Endometrial microvascular endothelial cells (primary cell): ENCODE measurements around the gene MAGOH. TPM values are rescaled to one million over a fixed set of nuclear protein-coding genes. Genes with fewer than 3 reads are reported as not detected.
"Not testable (repeated sequence)": the region's sequence is repeated elsewhere in the genome, so short reads cannot be mapped to it uniquely, and the experiment has no call there.

Experiments used
- in situ Hi-C: cut with HindIII; loops from 2 replicates; pipeline ENCODE4 v1.10.0; 2017; ENCODE audit warnings: low sequenced_read_pairs, low pct_unique_long_range_greater_than_20kb; ENCODE audit errors: inconsistent ontology term
- total RNA-seq: library from RNA; depleted of rRNA; stranded (reverse); fragments of >200 nt; gene quantifications from one replicate; pipeline ENCODE4 v1.2.3, GENCODE V29; 2015; ENCODE audit errors: inconsistent ontology term

The MAGOH gene
- 50.3 TPM for total RNA-seq

- in situ Hi-C loops = no loop called here
Observed at GRCh38 chr1:53238197-53239155, at the start of gene MAGOH. Gene MAGOH, minus strand, starts transcription at chr1:53238518. Its CDS starts 70 bp downstream, at chr1:53238448.

DNA sequence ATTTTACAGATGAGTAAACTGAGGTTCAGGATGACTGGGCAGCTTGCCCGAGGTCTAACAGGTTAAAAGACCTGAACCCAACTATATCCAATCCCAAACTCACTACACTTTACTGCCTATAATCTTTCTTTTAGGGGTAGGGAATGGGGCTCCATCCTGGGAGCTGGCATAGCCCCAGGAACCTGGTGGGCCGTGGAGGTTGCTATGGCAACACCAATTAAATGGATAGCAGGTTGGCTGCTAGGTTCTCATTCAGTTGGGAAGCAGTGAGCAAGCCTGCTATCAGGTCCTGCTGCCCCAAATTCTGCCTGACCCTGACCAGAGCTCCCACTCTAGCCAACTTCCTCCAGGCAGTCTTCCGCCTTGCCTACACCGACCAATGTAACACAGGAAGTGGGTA is 48.6 kb upstream of the MAGOH start:
- in situ Hi-C loops = no loop called here

DNA sequence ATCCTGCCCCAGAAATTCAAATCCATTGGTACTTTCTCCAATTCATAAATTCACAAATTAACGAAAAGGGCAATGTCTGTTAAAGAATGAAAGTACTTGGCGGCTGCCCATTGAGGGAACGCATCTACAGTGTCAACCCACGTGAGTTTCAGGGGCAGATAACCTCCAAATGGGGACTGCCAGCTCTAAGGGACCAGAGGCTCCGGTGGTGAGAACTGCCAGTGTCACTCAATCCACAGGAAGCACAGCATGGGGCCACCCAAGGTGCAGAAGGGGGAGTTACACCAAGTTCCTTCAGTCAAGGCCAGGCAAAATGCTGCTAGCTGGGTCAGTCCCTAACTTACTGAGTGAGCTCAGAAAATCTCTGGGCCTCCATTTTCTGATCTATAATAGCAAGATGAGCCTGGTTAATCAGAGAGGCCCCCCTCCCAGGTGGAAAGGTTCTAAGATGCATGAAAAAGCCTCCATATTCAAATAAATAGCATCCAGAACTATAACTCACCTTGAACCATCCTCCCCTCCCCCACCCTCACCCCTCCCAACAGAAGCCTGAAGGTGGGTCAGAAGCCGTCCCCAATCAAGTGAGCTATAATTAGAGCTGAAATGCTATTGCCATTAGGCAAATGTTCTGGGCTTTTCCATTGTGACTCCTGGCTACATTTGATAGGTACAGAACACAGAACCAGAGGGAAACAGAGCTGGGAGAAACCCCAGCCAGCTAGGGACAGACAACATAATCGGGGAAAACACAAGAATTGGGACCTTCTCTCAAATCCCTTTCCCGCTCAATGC is 47.8 kb upstream of the MAGOH start:
- in situ Hi-C loops = no loop called here

GRCh38 chr1:53285546-53285945 is 47.2 kb upstream of the MAGOH start:
- in situ Hi-C loops = no loop called here

DNA sequence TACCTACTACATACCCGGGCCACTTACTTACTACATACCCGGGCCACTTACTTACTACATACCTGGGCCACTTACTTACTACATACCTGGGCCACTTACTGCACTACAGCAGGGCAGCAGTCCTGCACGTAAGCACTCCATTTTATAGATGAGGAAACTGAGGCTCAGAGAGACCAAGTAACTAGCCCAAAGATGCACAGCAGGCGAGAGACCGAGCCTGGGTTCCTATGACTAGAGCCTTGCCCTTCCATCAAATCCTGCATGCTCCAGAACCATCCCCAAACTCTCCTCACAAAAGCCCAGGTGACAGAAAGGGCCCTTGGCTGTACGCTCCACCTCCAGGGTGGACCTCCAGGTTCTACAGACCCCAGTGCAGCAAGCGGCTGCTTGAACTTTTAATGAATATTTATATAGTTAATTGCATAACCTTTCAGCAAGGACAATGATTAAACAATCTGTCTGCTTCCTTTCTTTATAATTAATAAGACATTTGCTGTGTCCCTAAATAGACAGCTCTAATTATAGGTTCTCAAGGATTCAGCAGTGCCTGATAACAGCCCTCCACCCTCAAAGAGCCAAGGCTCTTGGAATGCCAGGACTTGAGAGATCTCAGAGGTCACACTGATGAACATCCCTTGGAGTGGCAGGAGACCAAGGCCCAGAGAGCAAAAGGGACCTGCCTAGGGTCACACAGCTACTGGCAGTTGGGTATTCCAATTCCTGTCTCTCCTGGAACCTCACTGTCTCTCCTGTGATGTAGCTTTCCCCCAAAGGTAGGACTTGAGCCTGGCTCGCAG is 46.1 kb upstream of the MAGOH start:
- in situ Hi-C loops = no loop called here

- in situ Hi-C loops = not testable (repeated sequence)
Observed at GRCh38 chr1:53283156-53283555, 44.8 kb upstream of the MAGOH start.

DNA sequence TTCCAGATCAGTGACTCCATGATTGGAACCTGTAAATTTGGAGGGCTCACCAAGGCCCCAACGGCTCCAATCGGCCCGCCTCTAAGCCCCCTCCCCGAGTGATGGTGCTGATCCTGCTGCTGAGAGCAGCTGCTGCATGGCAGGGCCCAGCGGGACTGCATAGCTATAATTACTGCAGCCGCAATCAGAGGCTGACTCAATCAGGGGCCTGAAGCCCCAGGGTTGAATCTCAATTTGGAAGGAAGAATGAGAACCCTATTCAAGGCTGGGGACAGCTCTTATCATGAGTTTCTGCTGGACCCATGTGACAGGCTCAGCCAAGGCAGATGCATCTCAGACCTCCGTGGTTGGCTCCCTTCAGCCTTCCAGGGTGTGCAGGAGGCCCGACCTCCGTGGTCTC is 42.8 kb upstream of the MAGOH start:
- in situ Hi-C loops = no loop called here

GRCh38 chr1:53280496-53280895 is 42.2 kb upstream of the MAGOH start:
- in situ Hi-C loops = no loop called here

DNA sequence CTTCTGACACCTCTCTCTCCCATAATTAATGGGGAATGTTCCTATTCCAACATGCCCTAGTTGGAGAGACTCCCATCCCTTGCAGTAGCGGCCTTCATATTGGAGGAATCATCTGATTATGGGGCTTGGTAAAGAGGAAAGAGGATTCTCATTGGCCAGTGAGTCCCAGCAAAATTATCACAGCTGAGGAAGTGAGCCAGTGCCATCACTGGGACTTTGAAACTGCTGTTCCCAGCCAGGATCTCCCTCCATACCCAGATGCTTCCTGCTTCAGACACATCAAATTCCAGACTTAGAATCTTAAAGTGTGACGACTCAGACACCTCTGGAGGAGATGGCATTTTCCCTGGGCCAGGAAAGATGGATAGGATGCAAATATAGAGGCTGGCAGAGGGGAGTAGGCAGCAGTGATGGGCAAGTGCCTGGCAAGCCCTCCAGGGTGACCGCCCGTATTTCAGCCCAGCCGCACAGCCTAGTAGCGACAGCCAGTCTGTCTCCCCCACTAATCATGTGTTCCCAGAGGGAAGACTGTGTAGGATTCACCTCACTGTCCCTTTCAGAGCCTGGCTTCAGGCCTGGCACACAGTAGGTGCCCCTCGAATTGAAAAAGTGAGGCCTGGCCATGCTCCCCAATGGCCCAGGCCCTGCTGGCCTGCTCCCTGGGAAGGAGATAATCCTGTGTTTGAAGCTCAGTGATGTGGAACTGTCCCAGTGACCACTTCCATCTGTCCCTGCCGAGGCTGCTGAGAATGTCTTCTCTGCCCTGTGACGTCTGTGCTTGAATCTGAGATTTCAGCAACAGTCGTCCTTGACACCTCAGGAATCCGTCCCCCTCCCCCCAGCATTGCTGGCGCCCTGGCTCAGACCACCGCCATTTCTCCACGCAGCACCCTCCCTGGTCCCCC is 41.2 kb upstream of the MAGOH start:
- in situ Hi-C loops = no loop called here

GRCh38 chr1:53278298-53278725 is 40.0 kb upstream of the MAGOH start:
- in situ Hi-C loops = no loop called here

DNA sequence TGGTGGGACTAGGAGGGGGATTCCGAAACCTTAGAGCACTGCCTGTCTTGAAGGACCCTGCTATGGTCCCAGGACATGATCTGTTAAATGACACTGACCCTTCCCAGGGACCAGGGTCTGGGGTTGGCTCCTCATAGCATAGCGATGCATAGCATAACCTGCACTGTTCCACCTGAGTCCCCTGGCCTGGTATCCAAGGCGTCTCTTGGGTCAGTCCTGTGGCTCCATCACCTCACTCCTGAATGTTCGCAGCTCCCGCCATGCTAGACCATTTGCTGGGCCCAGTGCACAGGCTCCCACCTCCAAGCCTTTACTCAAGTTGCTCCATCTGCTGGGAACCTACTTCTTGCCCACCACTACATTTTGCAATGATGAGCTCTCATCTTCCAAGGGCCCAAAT is 39.0 kb upstream of the MAGOH start:
- in situ Hi-C loops = no loop called here

DNA sequence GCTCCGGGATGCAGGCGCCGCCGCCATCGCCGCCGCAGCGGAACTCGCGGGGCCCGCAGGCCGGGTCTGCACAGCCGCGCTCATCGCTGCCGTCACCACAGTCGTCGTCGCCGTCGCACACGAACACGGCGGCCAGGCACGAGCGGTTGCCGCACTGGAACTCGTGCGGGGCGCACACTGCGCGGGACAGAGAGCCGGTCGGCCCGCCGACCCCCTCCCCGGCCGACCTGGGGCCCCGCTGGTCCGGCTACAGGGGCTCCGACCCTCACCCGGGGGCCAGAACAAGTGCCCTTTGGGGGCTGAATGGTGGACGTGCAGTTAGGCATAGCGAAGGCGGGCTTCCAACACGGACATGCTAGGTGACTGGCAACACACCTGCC is 38.6 kb upstream of the MAGOH start:
- in situ Hi-C loops = no loop called here

- in situ Hi-C loops = no loop called here
Observed at GRCh38 chr1:53276153-53276901, 38.0 kb upstream of the MAGOH start.

DNA sequence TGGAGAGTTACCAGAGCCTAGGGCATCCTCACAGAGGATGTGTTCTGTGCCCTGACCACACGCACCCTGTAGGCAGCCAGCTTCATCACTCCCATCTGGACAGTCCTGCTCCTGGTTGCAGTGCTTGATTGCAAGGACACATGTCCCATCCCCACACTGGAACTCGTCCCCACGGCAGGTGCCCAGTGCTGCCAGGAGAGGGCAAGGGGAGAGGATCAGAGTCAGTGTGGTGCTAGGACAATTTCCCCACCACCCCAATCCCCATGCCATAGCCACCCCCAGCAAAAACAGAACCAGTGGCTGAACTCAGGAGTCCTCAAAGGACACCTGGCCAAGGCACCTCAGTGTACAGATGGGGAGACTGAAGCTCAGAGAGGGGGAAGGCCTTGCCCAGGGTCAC is 37.2 kb upstream of the MAGOH start:
- in situ Hi-C loops = no loop called here

DNA sequence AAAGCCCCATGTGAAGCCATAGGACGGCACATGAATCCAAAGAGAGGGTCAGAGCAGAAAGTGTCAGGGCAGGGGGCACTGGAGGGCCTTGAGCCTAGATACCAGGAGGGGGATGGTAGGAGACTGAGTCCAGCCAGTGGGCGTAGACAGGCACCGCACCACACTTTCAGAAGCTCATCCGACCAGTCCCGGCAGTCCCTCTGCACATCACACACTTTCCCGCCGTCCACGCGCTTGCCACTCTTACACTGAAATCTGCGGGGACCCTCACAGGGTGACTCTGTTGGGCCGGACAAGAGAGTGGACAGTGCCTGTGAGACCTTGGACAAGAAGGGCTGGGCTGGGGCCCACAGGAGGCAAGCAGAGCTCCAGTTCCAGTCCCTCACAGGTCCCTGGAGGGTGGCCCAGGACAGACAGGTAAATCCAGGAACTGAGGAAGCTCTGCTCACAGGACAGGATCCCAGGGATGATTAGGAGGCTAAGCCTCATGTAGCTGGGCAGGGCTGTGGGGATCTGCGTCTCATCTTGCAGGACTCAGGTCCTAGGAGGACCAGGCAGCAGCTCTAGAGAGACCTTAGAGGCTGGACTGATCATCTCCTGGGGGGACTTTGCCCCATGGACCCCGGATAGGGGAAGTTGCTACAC is 36.3 kb upstream of the MAGOH start:
- in situ Hi-C loops = no loop called here

GRCh38 chr1:53274026-53274425 is 35.7 kb upstream of the MAGOH start:
- in situ Hi-C loops = no loop called here

DNA sequence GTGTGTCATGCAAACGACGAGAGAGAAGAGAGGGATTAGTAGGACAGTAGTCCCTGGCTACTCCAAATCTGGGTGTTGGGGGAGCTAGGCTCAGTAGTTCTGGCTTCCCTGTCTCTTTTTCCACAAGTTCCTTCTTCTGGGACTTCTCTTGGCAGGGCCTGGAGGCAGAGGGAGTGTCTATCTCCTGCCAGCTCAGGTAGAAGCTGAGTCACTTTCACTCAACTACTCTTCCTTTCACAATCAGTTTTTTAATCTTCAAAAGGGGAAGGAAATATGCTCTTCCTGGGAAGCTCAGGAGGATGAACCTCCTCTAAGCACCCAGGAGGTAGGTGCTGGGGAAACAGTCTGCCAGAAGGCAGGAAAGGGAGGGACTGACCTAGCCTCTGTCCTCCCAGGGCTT is 35.2 kb upstream of the MAGOH start:
- in situ Hi-C loops = no loop called here
